ENCODE data around the gene CNOT11. TPM values are rescaled to one million over a fixed set of nuclear protein-coding genes. Genes with fewer than 3 reads are reported as not detected.

CNOT11 gene
- total RNA-seq, 1 experiment from 2014 or later = 38.5 TPM

DNA sequence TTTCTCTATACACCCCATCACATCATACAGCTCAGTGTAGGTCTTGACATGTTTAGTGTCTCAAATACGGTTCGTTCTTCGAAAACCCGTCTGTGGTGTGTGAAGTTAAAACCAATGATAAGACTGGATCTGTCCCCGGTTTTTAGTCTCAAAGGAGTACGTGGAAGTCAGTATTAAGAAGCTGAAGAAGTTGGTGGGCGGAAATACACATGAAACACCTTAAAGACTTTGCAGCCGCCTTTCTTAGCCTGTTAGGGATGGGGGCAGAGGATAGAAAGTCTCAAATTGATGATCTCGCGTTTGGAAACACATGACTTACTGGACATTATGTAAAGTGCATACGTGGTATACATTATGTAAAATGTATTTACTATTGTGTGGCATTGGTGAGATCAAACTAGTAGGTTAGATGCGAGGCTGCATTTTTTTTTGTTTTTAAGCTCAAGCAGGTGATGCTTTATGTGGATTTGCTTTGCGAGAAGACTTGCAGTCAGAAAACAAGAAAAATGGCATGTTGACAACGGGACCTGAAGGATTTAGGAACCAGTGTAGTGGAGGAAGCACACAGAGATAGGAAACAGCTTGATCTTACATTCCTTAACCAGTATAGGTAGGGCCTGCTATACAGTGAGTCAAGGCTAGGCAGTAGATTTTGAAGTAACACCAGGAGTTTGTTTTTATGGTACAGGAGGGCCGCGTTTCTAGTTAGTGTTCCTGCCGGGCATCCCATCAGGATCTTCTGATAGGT, 1.2 kb downstream of the CNOT11 start:
- peaks cover 27% of the 10 kb centered on the region for H3K4me1 Mint-ChIP-seq (ENCODE audit: insufficient read depth, unreplicated experiment)
- TSS peak; percentile 77 for BruUV-seq (replicated peaks)
- CTCF ChIA-PET = interaction anchor here (0.6 to 4.4 kb wide), 10 partner anchors 9 to 446 kb away, joined by 3 to 31 read pairs (median 3); no protein-coding TSS in a partner anchor
- POLR2A ChIA-PET = interaction anchor here (0.6 to 3.1 kb wide), 25 partner anchors 9 to 533 kb away, joined by 3 to 23 read pairs (median 5); partner anchors contain the start of genes RNF149, RPL31 and TBC1D8
- H3K36me3 Mint-ChIP-seq (ENCODE audit: insufficient read depth, unreplicated experiment) = peaks cover 38% of the 10 kb centered on the region
- H3K4me3 Mint-ChIP-seq (ENCODE audit: unreplicated experiment) = peak overlapping the region; percentile 93
- TF ChIP-seq, protein P1, sequence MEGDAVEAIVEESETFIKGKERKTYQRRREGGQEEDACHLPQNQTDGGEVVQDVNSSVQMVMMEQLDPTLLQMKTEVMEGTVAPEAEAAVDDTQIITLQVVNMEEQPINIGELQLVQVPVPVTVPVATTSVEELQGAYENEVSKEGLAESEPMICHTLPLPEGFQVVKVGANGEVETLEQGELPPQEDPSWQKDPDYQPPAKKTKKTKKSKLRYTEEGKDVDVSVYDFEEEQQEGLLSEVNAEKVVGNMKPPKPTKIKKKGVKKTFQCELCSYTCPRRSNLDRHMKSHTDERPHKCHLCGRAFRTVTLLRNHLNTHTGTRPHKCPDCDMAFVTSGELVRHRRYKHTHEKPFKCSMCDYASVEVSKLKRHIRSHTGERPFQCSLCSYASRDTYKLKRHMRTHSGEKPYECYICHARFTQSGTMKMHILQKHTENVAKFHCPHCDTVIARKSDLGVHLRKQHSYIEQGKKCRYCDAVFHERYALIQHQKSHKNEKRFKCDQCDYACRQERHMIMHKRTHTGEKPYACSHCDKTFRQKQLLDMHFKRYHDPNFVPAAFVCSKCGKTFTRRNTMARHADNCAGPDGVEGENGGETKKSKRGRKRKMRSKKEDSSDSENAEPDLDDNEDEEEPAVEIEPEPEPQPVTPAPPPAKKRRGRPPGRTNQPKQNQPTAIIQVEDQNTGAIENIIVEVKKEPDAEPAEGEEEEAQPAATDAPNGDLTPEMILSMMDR (IDR thresholded peaks at IDR 0.05; ENCODE audit: unreplicated experiment) = no peak
- H3K27ac Mint-ChIP-seq (ENCODE audit: low read depth, unreplicated experiment) = peak overlapping the region; percentile 84
- peak; percentile 8 for DNase-seq (ENCODE audit: unreplicated experiment)
- H3K9me3 Mint-ChIP-seq (ENCODE audit: unreplicated experiment) = no peaks in the 10 kb centered on the region
- intact Hi-C loops (cut with micrococcal nuclease) = loop anchor here (5.0 kb wide), 2 partner anchors 53 to 102 kb away; partner anchors contain the start of genes RNF149 and TBC1D8
- H3K27me3 Mint-ChIP-seq (ENCODE audit: insufficient read depth, unreplicated experiment) = no peaks in the 10 kb centered on the region

- TF ChIP-seq, protein P1 (IDR thresholded peaks at IDR 0.05; ENCODE audit: unreplicated experiment) = no peak
- Mint-ChIP-seq H3K27me3 (ENCODE audit: insufficient read depth, unreplicated experiment) (no peaks in the 10 kb centered on the region), H3K4me1 (ENCODE audit: insufficient read depth, unreplicated experiment) (peaks cover 27% of the 10 kb centered on the region), H3K4me3 (ENCODE audit: unreplicated experiment) (peak overlapping the region; percentile 13), H3K9me3 (ENCODE audit: unreplicated experiment) (no peaks in the 10 kb centered on the region), H3K27ac (ENCODE audit: low read depth, unreplicated experiment) (peak overlapping the region; percentile 5), H3K36me3 (ENCODE audit: insufficient read depth, unreplicated experiment) (peaks cover 46% of the 10 kb centered on the region)
- intact Hi-C loops (cut with micrococcal nuclease) = no loop called here
- DNase-seq (ENCODE audit: unreplicated experiment) = peak; percentile 29
- BruUV-seq (replicated peaks) = no TSS peak
- ChIA-PET POLR2A (interaction anchor here (1.0 to 1.4 kb wide), 2 partner anchors 7 to 12 kb away, joined by 3 to 6 read pairs; no protein-coding TSS in a partner anchor), CTCF (interaction anchor here (0.6 to 1.9 kb wide), 5 partner anchors 11 to 648 kb away, joined by 3 to 7 read pairs (median 4); no protein-coding TSS in a partner anchor)
Observed at GRCh38 chr2:101255501-101255900, 2.8 kb downstream of the CNOT11 start.

- no peaks in the 10 kb centered on the region for H3K27me3 Mint-ChIP-seq (ENCODE audit: insufficient read depth, unreplicated experiment)
- CTCF ChIA-PET = interaction anchor here (0.5 to 1.8 kb wide), 3 partner anchors 16 to 1192 kb away, joined by 3 to 7 read pairs (median 3); no protein-coding TSS in a partner anchor
- H3K4me3 Mint-ChIP-seq (ENCODE audit: unreplicated experiment) = peak overlapping the region; percentile 13
- peak overlapping the region; percentile 5 for H3K27ac Mint-ChIP-seq (ENCODE audit: low read depth, unreplicated experiment)
- DNase-seq (ENCODE audit: unreplicated experiment) = no peak
- peaks cover 23% of the 10 kb centered on the region for H3K4me1 Mint-ChIP-seq (ENCODE audit: insufficient read depth, unreplicated experiment)
- no TSS peak for BruUV-seq (replicated peaks)
- no peaks in the 10 kb centered on the region for H3K9me3 Mint-ChIP-seq (ENCODE audit: unreplicated experiment)
- POLR2A ChIA-PET = interaction anchor here (1.0 kb wide), 1 partner anchor 11 kb away, joined by 3 read pairs; no protein-coding TSS in a partner anchor
- H3K36me3 Mint-ChIP-seq (ENCODE audit: insufficient read depth, unreplicated experiment) = peaks cover 48% of the 10 kb centered on the region
- TF ChIP-seq, protein P1 (IDR thresholded peaks at IDR 0.05; ENCODE audit: unreplicated experiment) = no peak
- intact Hi-C loops (cut with micrococcal nuclease) = no loop called here
Observed at GRCh38 chr2:101256316-101256715, 3.6 kb downstream of the CNOT11 start.

GRCh38 chr2:101258804-101259203, 6.1 kb downstream of the CNOT11 start:
- DNase-seq (ENCODE audit: unreplicated experiment) = no peak
- ChIA-PET POLR2A (interaction anchor here (1.0 kb wide), 1 partner anchor 10 kb away, joined by 5 read pairs; no protein-coding TSS in a partner anchor), CTCF (interaction anchor here (0.6 to 0.9 kb wide), 2 partner anchors 193 to 229 kb away, joined by 3 read pairs; no protein-coding TSS in a partner anchor)
- BruUV-seq (replicated peaks) = no TSS peak
- H3K36me3 Mint-ChIP-seq (ENCODE audit: insufficient read depth, unreplicated experiment) = peaks cover 66% of the 10 kb centered on the region
- no peaks in the 10 kb centered on the region for H3K27me3 Mint-ChIP-seq (ENCODE audit: insufficient read depth, unreplicated experiment)
- TF ChIP-seq, protein P1 (IDR thresholded peaks at IDR 0.05; ENCODE audit: unreplicated experiment) = no peak
- H3K27ac Mint-ChIP-seq (ENCODE audit: low read depth, unreplicated experiment) = no peak overlapping the region
- H3K9me3 Mint-ChIP-seq (ENCODE audit: unreplicated experiment) = no peaks in the 10 kb centered on the region
- intact Hi-C loops (cut with micrococcal nuclease) = no loop called here
- peaks cover 19% of the 10 kb centered on the region for H3K4me1 Mint-ChIP-seq (ENCODE audit: insufficient read depth, unreplicated experiment)
- no peak overlapping the region for H3K4me3 Mint-ChIP-seq (ENCODE audit: unreplicated experiment)

Data from MCF 10A (cell line).